Upper lobe of right lung (tissue), 1 donor: Measurements from ENCODE around the gene PACSIN1. TPM values are rescaled to one million over a fixed set of nuclear protein-coding genes. Genes with fewer than 3 reads are reported as not detected.

Experiments used
- ATAC-seq: fragments of 200-7000 bp; cut with Tn5 transposase; one replicate; pipeline ENCODE4 v1.9.1; 2020; ENCODE audit warnings: mild to moderate bottlenecking, moderate library complexity
- DNase-seq: peaks from one replicate; pipeline ENCODE4 v3.0.0-alpha.2; 2020
- H3K27ac ChIP-seq: fragments of 200-600 bp; one replicate; pipeline ENCODE4 v1.8.0; 2022
- H3K27me3 ChIP-seq: fragments of 200-600 bp; one replicate; pipeline ENCODE4 v1.8.0; 2022; ENCODE audit warnings: mild to moderate bottlenecking
- H3K36me3 ChIP-seq: fragments of 200-600 bp; one replicate; pipeline ENCODE4 v1.8.0; 2022
- H3K4me1 ChIP-seq: fragments of 200-600 bp; one replicate; pipeline ENCODE4 v1.8.0; 2022
- H3K4me3 ChIP-seq: fragments of 200-600 bp; one replicate; pipeline ENCODE4 v1.8.0; 2022; ENCODE audit warnings: mild to moderate bottlenecking
- H3K9me3 ChIP-seq: fragments of 200-600 bp; one replicate; pipeline ENCODE4 v1.8.0; 2022
- intact Hi-C: fragments of 100-400 bp; cut with DNase I; formaldehyde crosslinking; loops from one replicate; pipeline ENCODE4 v1.11.0; 2022
- total RNA-seq: library from RNA; stranded (reverse); fragmentation: NEBNext Ultra II Directional; extraction: Animal tissue kit (Norgen Biotek cat#: 25700); gene quantifications from one replicate; pipeline ENCODE4 v1.2.1, GENCODE V29; 2021
- TF ChIP-seq, protein P1 (sequence below): fragments of 200-600 bp; IDR thresholded peaks from one replicate; pipeline ENCODE4 v1.8.0; 2022; ENCODE audit warnings: antibody characterized with exemption
- donor health status: DM: no; HTN: yes; CAD: no; lungs with severe emphysema.

The PACSIN1 gene
- total RNA-seq, 1 donor from 2014 or later: not detected

DNA sequence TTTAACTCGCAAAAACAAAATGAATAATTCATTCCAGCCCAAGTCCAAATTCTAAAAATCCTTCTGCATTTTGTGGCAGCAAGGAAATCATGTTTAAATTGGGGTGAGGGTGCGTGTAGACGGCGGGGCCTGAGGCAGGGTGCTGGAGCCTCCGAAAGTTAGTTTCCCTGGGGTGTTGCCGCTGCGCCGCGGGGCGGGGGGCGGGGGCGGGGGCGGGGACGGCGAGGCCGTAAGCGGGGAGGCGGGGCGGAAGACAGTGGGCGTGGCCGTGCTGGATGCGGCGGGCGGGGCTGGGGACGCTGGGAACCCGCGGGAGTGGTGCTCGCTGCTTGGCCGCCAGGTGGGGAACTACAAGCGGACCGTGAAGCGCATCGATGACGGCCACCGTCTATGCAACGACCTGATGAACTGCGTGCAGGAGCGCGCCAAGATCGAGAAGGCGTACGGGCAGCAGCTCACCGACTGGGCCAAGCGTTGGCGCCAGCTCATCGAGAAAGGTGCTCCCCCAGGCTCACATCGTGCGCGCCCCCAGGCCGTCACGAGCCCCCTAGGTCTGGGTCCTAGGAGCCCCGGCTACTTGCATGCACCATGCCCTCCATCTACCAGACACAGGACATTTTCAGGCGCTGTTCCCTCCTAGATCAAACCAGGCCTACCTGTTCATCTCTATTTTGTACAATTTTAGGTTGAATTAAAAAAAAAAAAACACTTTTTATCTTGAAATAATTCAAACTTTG, 61.3 kb downstream of the PACSIN1 start:
- H3K27ac ChIP-seq: peak overlapping the region; percentile 8
- TF ChIP-seq, protein P1, sequence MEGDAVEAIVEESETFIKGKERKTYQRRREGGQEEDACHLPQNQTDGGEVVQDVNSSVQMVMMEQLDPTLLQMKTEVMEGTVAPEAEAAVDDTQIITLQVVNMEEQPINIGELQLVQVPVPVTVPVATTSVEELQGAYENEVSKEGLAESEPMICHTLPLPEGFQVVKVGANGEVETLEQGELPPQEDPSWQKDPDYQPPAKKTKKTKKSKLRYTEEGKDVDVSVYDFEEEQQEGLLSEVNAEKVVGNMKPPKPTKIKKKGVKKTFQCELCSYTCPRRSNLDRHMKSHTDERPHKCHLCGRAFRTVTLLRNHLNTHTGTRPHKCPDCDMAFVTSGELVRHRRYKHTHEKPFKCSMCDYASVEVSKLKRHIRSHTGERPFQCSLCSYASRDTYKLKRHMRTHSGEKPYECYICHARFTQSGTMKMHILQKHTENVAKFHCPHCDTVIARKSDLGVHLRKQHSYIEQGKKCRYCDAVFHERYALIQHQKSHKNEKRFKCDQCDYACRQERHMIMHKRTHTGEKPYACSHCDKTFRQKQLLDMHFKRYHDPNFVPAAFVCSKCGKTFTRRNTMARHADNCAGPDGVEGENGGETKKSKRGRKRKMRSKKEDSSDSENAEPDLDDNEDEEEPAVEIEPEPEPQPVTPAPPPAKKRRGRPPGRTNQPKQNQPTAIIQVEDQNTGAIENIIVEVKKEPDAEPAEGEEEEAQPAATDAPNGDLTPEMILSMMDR: peak; percentile 74
- H3K9me3 ChIP-seq: no peaks in the 10 kb centered on the region
- peaks cover 3% of the 10 kb centered on the region for H3K4me1 ChIP-seq
- intact Hi-C loops: no loop called here
- DNase-seq: peak; percentile 98
- ATAC-seq: peak; percentile 98
- H3K27me3 ChIP-seq: no peaks in the 10 kb centered on the region
- H3K36me3 ChIP-seq: no peaks in the 10 kb centered on the region
- H3K4me3 ChIP-seq: peak overlapping the region; percentile 36

DNA sequence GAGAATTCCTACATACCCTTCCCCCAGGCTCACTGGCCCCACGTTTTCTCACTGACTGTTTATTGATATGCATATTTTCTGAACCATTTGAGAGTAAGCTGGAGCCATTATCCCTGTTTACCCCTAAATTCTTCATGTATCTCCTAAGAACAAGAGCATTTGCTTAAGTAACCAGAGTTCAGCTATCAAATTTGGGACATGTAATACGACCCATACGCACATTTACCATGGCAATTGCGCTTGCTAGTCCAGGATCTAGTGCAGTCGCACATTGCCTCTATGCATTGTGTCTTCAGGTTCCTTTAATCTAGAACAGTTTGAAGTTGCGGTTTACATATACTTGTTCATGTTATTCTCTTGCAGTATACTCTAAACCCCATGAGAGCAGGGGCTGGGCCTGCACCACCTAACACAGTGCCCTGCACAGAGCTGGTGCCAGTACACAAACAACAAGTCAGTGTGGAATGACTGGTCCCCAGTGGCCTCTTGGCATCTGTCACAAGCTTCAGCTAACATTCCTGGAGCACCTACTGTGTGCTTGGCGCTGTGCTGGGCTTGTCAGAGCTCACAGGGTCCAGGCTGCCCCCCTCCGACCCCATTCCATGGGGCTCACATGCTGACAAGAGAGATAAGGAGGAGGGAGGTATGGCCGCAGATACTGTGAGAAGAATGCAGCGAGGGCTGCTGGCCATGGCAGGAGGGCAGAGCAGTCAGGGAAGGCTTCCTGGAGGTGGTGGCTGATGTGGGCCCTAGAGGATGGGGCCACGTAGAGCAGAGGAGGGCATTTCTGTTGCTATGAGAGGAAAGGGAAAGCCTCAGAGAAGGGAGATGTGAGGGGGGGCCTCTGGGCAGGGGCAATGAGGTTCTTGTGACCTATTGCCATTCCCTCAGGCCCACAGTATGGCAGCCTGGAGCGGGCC, 62.1 kb downstream of the PACSIN1 start:
- no peaks in the 10 kb centered on the region for H3K27me3 ChIP-seq
- no peak overlapping the region for H3K4me3 ChIP-seq
- TF ChIP-seq, protein P1: no peak
- no peak overlapping the region for H3K27ac ChIP-seq
- no peak for DNase-seq
- no peaks in the 10 kb centered on the region for H3K36me3 ChIP-seq
- H3K9me3 ChIP-seq: no peaks in the 10 kb centered on the region
- peaks cover 3% of the 10 kb centered on the region for H3K4me1 ChIP-seq
- ATAC-seq: no peak
- intact Hi-C loops: no loop called here

GRCh38 chr6:34528996-34529664, 63.3 kb downstream of the PACSIN1 start:
- H3K27ac ChIP-seq: no peak overlapping the region
- no peak overlapping the region for H3K4me3 ChIP-seq
- peaks cover 3% of the 10 kb centered on the region for H3K4me1 ChIP-seq
- H3K9me3 ChIP-seq: no peaks in the 10 kb centered on the region
- TF ChIP-seq, protein P1: no peak
- no peaks in the 10 kb centered on the region for H3K36me3 ChIP-seq
- DNase-seq (no peak), ATAC-seq (no peak)
- intact Hi-C loops: no loop called here
- H3K27me3 ChIP-seq: no peaks in the 10 kb centered on the region

- intact Hi-C loops: no loop called here
- no peak overlapping the region for H3K27ac ChIP-seq
- no peak for DNase-seq
Observed at GRCh38 chr6:34529665-34530327, 63.9 kb downstream of the PACSIN1 start.

More at GRCh38 chr6:34529665-34530327, 63.9 kb downstream of the PACSIN1 start:
- no peak overlapping the region for H3K4me3 ChIP-seq
- no peaks in the 10 kb centered on the region for H3K36me3 ChIP-seq
- peaks cover 3% of the 10 kb centered on the region for H3K4me1 ChIP-seq
- ATAC-seq: no peak
- H3K9me3 ChIP-seq: no peaks in the 10 kb centered on the region
- no peaks in the 10 kb centered on the region for H3K27me3 ChIP-seq
- TF ChIP-seq, protein P1: no peak
